GM19025 (cell line): ENCODE results near the gene PCP2.
A peak's percentile ranks its signal among the peaks of the same experiment; 100 is the strongest.

Source experiments
- ATAC-seq: cut with Tn5 transposase; IDR thresholded peaks from one replicate; pipeline ENCODE4 v1.9.1; 2021; ENCODE audit warnings: mild to moderate bottlenecking, low read depth, moderate library complexity; ENCODE audit not compliant: unreplicated experiment

Gene PCP2

GRCh38 chr19:7640803-7641202, 7.3 kb upstream of the PCP2 start:
- ATAC-seq = no peak

GRCh38 chr19:7639863-7640348, 6.4 kb upstream of the PCP2 start:
- no peak for ATAC-seq

DNA sequence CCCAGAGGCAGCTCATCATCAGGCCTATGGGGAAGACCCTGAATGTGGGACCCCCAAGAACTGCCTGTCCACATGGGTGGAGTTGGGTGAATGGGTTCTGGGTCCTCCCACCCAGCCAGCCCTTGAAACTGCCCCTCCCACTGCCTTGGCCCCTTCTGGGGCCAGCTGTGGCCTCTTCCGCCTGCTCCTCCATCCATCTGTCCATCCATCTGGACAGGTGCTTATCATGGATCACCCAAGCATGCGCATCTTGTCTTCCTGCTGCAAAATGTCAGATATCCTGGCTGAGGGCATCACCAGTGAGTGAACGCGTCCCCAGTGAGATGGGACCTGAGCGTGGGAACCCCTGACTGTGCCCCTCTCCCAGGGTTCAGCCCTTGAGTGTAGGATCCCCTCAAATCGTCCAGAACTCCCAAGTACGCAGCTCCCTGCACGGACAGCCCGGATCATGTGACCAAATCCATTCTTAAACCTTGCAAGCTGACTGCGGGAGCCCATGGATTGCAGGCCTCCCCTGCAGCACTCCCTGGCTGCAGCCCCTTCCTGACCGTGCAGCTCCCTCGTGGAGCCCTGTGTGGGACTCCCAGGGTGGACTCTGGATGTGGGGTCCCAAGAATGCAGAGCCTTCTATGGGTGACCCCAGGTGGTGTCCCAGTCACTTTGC, 5.4 kb upstream of the PCP2 start:
- ATAC-seq = no peak

GRCh38 chr19:7637374-7638256, 4.1 kb upstream of the PCP2 start:
- ATAC-seq = no peak

GRCh38 chr19:7636691-7637373, 3.3 kb upstream of the PCP2 start, which contains the start of gene STXBP2:
TSS of gene STXBP2 (plus strand) at chr19:7637110. CDS start at chr19:7637150, 40 bp downstream.
- ATAC-seq = peak; percentile 82

- no peak for ATAC-seq
These were observed 2.8 kb upstream of the PCP2 start for GRCh38 chr19:7636317-7636690.

DNA sequence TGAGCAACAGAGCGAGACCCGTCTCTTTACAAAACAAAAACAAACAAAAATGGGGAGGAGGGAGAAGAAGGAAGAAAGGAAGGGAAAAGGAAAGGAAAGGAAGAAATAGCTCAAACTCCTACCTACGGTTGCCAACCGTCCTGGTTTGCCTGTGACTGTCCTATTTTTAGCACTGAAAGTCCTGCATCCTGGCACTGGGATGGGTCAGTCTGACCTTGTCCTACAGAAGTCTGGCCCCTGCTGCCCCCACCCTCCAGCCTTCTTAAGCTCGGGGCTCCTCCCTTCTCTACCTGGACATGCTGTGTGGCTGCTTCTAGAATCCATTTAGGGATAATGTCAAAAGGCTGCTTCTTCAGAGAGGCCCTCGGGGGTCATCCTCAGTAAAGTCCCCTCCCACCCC, 2.2 kb upstream of the PCP2 start:
- ATAC-seq = no peak

- no peak for ATAC-seq
These were observed 947 bp downstream of the PCP2 start for GRCh38 chr19:7632340-7633203.

GRCh38 chr19:7631577-7631976, 1.9 kb downstream of the PCP2 start:
- no peak for ATAC-seq

GRCh38 chr19:7629347-7630054, 4.0 kb downstream of the PCP2 start, which contains the start of the genes PET100 and XAB2:
TSS of gene PET100 (plus strand) at chr19:7629793. CDS start at chr19:7629834, 41 bp downstream.
TSS of gene XAB2 (minus strand) at chr19:7629545. CDS start at chr19:7629527, 18 bp downstream.
- ATAC-seq = peak; percentile 97

- no peak for ATAC-seq
These were observed 4.8 kb downstream of the PCP2 start for GRCh38 chr19:7628589-7629311.

DNA sequence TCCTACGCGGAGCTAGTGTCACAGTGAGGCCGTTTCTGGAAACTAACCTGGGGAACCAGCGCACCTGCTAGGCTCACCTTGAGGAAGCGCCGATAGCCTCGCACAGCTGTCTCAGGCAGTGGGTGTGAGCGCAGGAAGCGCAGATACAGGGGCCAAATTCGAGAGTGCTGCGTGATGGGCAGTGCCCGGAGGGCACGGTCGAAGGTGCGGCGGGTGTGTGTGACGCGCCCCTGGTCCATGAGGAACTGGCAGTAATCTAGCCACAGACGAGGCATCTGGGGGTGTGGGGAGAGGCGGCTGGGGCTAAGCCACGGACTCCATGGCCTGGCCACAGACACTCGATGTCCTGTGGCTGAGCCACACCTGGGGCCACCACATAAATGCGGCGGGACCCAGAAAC, 6.4 kb downstream of the PCP2 start:
- ATAC-seq = no peak

GRCh38 chr19:7625763-7626372, 7.7 kb downstream of the PCP2 start:
- no peak for ATAC-seq

- no peak for ATAC-seq
These were observed 8.7 kb downstream of the PCP2 start for GRCh38 chr19:7624810-7625209.

DNA sequence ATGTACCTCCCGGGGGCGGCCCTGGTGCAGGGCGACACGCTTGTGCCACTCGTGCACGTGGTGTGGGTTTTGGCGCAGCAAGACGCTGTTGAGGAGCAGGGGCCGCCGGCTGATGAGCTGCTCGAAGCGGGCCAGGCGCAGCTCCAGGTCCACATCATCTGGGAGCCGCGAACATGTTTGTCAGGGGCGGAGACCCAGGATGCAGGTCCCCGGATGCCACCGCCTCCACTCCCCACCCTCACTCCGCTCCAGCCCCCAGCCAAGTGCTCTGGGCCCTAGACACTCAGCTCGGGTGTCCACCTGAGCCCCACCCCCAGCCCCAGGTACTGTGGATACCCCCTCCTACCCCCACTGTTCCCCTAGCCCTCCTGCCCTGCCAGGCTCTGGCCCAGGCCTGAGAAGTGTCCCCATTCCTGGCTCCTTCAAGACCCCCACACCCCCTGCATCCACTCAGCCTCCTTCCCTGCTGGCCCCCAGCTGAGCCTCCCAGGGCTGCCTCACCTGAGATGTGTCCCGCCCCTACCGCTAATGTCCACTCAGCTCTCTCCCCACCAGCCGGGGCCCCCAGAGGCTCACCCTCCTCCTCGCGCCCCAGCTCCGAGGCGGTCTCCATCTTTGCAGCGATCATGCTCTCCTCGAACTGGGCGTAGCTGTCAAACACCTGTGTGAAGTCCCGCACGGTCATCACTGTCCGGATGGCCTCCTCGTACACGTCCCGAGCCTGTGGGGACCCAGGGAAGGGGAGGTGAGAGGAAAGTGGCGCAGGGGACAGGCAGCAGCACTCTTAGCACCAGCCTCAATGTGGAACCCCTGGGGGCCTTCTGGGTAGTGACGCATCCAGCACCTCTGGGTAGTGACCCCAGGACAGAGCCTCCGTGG, 9.6 kb downstream of the PCP2 start:
- ATAC-seq = no peak

- ATAC-seq = no peak
These were observed 10.4 kb downstream of the PCP2 start for GRCh38 chr19:7622933-7623685.
